ENCODE measurements around the gene AP3D1.

DNA sequence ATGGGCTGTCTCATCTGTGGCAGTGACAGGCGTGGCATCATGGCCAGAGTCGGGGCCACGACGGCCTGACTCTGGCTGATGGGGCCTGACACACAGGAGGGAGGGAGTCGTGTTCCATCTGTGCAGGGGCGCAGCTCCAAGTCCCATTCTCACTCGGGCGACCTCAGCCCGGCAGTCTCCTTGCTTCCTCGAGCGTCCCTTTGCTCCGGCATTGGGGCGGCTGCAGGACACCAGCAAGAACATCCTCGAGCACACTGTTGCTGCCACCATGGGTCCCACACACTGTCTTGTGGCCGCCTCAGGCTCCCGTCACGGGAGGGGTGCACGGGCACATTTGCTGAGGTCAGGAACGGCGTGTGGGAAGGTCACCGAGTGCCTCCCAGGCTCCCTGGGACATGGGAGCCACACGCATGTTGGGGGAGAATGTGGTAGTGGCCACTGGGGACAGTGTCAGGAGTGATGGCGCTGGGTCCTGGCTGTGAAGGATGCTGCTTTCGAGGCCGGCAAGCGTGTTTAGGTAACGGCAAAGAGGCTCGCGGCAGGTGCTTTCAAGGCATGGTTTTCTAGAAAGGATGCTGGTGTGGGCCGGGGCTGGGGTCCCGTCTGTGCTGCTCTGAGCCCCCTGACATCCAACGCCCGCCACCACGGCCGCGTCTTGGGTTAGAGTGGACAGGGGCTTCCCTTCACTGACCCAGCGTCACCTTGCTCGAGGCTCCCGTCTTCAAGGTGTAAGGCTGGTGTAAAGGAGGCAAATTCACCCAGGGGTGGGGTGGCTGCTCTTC is 51.2 kb downstream of the AP3D1 start:
- TF ChIP-seq, protein P1, sequence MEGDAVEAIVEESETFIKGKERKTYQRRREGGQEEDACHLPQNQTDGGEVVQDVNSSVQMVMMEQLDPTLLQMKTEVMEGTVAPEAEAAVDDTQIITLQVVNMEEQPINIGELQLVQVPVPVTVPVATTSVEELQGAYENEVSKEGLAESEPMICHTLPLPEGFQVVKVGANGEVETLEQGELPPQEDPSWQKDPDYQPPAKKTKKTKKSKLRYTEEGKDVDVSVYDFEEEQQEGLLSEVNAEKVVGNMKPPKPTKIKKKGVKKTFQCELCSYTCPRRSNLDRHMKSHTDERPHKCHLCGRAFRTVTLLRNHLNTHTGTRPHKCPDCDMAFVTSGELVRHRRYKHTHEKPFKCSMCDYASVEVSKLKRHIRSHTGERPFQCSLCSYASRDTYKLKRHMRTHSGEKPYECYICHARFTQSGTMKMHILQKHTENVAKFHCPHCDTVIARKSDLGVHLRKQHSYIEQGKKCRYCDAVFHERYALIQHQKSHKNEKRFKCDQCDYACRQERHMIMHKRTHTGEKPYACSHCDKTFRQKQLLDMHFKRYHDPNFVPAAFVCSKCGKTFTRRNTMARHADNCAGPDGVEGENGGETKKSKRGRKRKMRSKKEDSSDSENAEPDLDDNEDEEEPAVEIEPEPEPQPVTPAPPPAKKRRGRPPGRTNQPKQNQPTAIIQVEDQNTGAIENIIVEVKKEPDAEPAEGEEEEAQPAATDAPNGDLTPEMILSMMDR (IDR thresholded peaks at IDR 0.05; ENCODE audit: extremely low read depth in 1 of 2, insufficient read depth in 1 of 2, low read depth in 1 of 2, low read length in 2 of 2): no peak
- no peak for TF ChIP-seq JUN (IDR thresholded peaks at IDR 0.05; ENCODE audit: borderline replicate concordance, insufficient read depth, insufficient read length, low read depth)
- TF ChIP-seq MYC (IDR thresholded peaks at IDR 0.05; ENCODE audit: low read depth, low read length): no peak
- no peak for TF ChIP-seq POLR2A (IDR thresholded peaks at IDR 0.05; ENCODE audit: low read depth, low read length)
- TF ChIP-seq, protein P2, sequence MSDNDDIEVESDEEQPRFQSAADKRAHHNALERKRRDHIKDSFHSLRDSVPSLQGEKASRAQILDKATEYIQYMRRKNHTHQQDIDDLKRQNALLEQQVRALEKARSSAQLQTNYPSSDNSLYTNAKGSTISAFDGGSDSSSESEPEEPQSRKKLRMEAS (IDR thresholded peaks at IDR 0.05; ENCODE audit: insufficient read depth, insufficient read length): no peak
- no peak for TF ChIP-seq POLR2AphosphoS5 (IDR thresholded peaks at IDR 0.05; ENCODE audit: insufficient read depth, low read depth, low read length)

Data from endothelial cell of umbilical vein (primary cell).